ENCODE data around the gene ZFPL1.
A peak's percentile ranks its signal among the peaks of the same experiment; 100 is the strongest.

Gene ZFPL1

GRCh38 chr11:65095974-65096806, 12.2 kb downstream of the ZFPL1 start, which contains the start of gene VPS51:
TSS of gene VPS51 (plus strand) at chr11:65096214. CDS start at chr11:65096251, 37 bp downstream.
- peak; percentile 64 for DNase-seq (ENCODE audit: low read depth)

- DNase-seq (ENCODE audit: low read depth): no peak
These were observed 12.9 kb downstream of the ZFPL1 start for GRCh38 chr11:65096926-65097325.

GRCh38 chr11:65100674-65101350, 16.8 kb downstream of the ZFPL1 start:
- DNase-seq (ENCODE audit: low read depth): no peak

GRCh38 chr11:65102142-65103095, 18.4 kb downstream of the ZFPL1 start:
- DNase-seq (ENCODE audit: low read depth): no peak

GRCh38 chr11:65103476-65103875, 19.5 kb downstream of the ZFPL1 start:
- no peak for DNase-seq (ENCODE audit: low read depth)

- DNase-seq (ENCODE audit: low read depth): no peak
These were observed 20.6 kb downstream of the ZFPL1 start for GRCh38 chr11:65104628-65105027.

GRCh38 chr11:65107078-65107477, 23.1 kb downstream of the ZFPL1 start:
- DNase-seq (ENCODE audit: low read depth): no peak

GRCh38 chr11:65107751-65108468, 23.9 kb downstream of the ZFPL1 start:
- no peak for DNase-seq (ENCODE audit: low read depth)

GRCh38 chr11:65108469-65109123, 24.6 kb downstream of the ZFPL1 start:
- DNase-seq (ENCODE audit: low read depth): no peak

- DNase-seq (ENCODE audit: low read depth): no peak
These were observed 25.5 kb downstream of the ZFPL1 start for GRCh38 chr11:65109231-65110198.

- peak; percentile 97 for DNase-seq (ENCODE audit: low read depth)
These were observed 26.4 kb downstream of the ZFPL1 start for GRCh38 chr11:65110354-65110861.

- DNase-seq (ENCODE audit: low read depth): no peak
These were observed 27.2 kb downstream of the ZFPL1 start for GRCh38 chr11:65111159-65111743.

GRCh38 chr11:65111744-65112545, 27.9 kb downstream of the ZFPL1 start, which contains the start of gene TM7SF2:
TSS of gene TM7SF2 (plus strand) at chr11:65111872. CDS start at chr11:65112016, 144 bp downstream.
- DNase-seq (ENCODE audit: low read depth): peak; percentile 86

- DNase-seq (ENCODE audit: low read depth): peak; percentile 39
These were observed 28.7 kb downstream of the ZFPL1 start for GRCh38 chr11:65112546-65113360.

- no peak for DNase-seq (ENCODE audit: low read depth)
These were observed 29.3 kb downstream of the ZFPL1 start for GRCh38 chr11:65113361-65113756.

- DNase-seq (ENCODE audit: low read depth): no peak
These were observed 29.8 kb downstream of the ZFPL1 start for GRCh38 chr11:65113839-65114238.

- no peak for DNase-seq (ENCODE audit: low read depth)
These were observed 30.6 kb downstream of the ZFPL1 start for GRCh38 chr11:65114538-65115171.
